Fibroblast of peridontal ligament (primary cell): ENCODE data around the gene GABRA4.

ENCODE experiments used
- DNase-seq: peaks from one replicate; pipeline ENCODE4 v3.0.0-alpha.2; 2010; ENCODE audit errors: extremely low read depth

GABRA4 gene

DNA sequence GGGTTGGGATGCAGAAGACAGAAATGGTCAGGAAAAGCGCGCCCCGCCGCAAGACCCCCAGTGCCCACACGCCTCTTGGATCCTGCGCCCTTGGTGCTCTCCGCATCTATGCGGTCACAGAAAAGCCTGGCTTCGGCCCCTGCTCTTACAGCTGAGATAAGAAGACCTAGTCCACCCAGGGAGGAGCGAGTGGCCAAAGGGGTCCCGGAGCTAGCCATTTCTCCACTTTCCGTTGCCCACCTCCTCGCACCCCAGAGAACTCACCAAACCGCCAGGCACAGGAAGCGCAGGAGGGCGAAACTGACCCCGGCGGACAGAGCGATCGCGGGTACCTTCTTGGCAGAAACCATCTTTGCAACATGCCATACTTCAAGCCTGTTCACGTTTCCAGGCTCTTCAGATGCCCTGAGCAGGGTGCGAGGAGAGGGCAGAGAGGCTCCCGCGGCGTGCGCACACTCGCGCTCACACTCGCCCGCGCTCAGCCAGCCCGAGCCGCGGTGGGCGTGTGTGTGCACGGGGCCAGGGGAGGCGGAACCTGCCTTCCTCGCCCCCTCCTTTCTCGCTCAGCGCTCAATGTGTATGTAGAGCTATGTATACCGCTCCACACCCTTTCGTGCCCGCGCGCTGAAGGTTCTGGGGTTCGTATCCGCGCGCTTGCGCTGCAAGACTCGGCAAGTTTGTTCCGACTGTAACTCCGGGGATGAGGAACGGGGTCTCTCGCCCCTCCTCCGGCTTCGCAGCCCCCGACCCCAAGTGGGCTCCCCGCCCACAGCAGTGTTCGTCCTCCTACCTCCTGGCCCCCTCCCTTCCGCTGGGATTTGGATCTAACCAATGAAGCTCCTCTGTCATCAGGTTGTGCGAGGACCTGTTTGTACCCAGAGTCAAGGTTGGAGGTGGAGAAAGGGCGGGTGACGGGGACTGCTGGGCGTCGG, at the start of gene GABRA4:
GABRA4 (minus strand) TSS at position 507 of the 932 bp plus-strand sequence; CDS start at position 350, 157 bp downstream.
- no peak for DNase-seq

DNA sequence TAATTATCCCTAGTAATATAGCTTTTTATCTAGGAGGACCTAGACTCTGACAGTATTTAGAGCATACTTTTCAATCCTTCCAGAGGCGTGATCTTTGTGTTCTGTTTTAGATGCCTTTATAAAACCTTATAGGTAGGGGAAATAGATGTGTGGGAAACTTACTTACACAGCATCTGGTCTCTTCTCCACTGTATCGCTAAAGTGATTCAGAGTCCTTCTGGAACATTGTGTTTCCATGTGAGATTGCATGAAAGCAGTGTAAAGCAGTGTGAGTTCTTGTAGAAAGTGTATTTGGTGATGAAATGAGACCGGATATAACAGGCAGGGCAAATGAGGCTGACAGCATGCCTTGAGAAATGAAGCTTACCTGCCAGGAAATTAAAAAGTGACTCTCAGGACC, 47.4 kb upstream of the GABRA4 start:
- no peak for DNase-seq

DNA sequence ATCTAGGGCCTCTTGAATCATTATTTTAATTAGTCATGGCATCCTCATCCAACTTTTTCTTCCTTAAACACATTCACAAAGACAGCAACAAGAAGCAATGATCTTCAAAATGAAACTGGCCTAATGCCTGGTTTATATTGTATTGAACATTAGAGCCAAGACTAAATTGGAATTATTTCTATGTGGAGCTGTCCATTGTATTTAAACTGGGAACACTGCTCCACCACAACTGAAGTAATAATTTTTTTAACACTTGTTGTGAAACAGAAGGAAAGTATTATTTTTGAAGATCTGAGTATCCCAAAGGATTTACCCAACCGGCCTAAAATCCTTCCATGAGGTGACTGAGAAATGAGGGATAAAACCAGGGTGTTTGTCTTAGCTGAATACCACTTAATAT, 44.9 kb upstream of the GABRA4 start:
- no peak for DNase-seq

DNA sequence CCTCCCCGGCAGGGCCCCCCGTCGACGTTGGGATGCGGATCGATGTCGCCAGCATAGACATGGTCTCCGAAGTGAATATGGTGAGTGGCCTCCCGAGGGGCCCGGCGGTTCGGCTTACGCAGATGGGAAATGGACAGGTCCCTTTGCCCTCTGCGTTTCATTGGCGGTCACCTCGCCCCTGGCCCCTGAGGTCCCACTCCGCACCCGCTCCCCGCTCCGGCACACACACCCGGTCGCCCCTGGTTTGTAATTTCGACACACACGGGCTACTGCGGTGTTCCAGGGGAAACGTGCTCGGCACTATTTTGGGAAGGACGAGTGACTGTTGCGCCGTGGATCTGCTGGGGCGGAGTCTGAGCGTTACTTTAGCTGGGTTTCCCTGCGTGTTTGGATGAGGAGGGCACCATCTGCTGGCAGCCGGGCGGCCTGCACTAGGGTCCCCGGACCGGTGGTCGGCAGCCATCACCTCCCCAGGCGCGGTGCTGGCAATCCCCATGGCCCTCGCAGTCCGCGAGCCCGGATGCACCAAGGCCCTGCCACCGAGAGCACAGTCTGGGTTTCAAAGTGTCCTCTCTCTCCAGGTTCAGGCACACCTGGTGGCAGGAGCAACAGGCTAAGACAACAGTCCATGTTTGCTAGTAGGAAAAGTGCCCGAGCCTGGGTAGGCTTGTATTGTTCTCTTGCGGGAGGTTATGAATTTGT, 39.2 kb upstream of the GABRA4 start:
- DNase-seq: peak; percentile 50

DNA sequence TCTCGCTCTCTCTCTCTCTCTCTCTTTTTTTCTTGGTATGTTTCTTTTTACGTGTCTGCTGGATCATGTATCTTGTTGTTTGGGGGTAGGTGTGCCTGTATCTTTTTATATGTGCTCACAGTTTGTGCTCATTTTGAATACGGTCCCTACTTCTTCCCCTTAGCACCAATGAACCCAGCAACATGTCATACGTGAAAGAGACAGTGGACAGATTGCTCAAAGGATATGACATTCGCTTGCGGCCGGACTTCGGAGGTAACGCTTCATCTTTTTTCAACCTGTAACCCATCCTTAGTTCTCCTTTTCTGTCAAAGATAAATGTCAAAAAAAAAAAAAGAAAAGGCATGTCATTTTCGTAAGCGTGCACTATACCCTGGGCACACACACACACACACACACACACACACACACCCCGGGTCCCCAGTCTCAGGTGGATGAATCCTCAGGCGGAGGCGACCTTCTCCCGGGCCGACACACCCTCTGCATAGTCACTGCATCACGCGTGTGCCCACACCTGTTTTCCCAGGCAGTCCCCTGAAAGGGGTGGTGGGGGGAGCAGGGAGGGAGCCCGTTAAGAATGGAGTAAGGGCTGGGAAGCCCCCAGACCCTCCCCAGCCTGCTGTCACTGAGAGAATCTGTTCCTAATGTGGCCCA, 38.5 kb upstream of the GABRA4 start:
- DNase-seq: no peak

DNA sequence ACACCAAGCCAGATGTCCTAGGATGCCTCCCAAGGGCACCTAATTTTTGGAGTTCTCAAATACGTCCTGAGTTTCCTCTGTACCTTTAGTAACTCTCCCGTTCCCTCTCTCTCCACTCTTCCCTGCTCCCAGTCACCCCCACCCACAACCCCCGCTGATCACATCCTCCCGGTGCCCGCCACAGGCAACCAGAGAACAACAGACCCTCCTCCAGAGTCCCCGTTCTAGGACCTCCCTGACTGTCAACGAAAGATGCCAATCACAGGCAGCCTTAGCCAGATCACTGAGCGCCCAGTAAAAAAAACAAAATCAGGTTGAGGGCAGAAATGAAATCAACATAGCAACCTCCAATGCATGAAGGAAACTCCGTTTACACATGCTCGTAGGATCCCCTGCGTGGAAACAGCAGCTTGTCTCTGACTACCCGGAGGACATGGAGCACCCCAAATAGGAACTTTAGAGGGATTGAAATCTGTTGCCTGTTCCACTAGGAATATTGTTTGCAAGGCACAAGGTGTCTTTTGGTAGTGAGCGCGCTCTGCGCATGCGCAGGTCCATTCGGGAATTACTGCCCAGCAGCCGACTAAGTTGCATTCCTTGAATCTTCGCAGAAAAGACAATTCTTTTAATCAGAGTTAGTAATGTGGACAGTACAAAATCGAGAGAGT, 37.8 kb upstream of the GABRA4 start, which contains the start of gene GABRB1:
GABRB1 (plus strand) TSS at position 557 of the 668 bp plus-strand sequence.
- DNase-seq: peak; percentile 67

DNA sequence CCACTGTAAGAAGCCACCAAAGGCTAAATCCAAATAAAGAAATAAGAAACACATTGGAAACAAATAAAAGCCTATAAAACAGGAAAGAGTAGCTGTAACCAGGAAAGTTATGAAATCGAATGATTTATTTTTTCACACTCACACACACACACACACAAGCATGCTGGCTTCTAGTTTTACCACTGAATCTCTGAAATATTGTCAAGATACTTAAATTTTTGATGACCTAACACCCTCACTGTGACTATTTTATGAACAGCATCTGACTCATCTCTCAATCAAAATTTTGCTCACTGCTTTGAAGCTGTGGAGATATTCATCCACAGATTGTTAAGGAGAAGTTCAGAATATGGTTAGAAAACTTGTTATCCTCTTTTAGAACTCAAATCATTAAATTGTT, 24.1 kb upstream of the GABRA4 start:
- peak; percentile 16 for DNase-seq

DNA sequence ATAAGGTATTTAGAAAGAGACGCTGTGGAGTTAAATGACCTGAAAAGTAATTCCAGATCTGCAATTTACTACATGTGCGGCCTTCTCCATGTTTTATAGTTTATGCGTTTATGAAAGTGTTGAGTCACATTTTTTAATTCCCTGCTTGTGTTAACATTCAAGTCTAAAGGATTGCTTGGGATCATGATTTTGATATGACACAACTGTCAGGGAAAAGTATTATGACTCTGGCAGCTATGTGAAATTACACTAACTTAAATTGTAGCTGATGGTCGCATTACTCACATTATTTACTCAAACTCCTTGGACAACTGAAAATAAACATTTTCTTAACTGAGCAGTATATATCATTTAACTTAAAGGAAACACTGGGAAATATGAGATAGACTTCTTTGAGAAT, 23.7 kb upstream of the GABRA4 start:
- DNase-seq: peak; percentile 15

DNA sequence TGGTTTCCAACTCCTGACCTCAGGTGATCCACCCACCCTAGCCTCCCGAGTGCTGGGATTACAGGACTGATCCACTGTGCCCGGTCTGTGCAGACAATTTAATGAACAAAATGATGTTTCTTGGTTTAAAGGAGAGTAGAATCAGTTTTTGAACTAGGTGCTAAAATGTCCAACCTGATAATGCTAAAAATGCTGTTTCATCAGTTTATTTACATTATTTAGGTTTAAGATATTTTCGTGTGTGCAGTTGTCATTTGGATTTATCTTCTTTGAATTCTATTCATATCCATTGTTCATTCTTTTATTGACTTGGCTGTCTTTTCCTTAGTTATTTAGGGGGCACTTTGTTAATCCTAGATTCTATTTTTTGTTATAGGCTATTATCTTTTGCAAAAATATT, 20.0 kb upstream of the GABRA4 start:
- DNase-seq: no peak

DNA sequence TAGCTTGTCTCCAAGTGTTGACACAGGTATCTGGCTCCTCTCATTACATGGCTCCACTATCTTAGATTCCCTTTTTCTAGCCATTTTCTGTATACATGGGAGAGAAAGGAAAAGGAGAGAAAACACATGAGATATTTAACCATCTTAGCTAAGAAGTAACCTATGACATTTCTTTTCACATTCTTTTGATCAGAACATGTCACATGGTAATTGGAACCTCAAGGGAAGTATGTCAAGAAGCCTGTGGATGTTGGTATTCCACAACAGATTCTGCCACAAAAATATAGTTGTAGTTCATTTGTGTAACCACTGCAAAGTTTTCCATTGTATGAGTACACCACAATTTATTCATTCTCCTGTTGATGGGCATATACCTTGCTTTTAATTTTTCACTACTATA, 19.3 kb upstream of the GABRA4 start:
- no peak for DNase-seq

DNA sequence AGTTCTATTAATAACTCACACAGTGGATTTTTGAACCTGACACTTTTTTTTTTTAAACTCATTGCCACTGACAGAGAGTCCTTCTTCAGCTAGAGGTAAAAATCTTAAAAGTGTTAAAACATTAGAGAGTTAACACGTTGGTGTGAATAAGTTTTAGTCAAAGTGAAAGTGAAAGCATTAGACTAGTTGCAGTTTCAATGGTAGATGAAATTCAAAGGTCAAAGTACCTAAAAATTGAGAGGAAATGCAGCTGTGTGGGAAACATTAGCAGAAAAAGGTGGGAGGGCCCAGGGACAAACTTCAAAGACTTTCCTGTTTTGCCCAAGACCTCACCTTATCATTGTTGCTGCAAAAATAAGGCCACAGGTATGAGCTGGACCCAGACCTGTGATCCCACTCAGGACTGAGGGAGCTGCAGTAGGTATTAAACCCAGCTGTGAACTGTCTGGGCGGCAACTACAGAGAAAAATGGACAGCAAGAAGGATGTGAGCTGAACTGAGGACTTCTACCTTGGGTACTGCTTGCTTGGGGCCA, 17.6 kb upstream of the GABRA4 start:
- DNase-seq: no peak

DNA sequence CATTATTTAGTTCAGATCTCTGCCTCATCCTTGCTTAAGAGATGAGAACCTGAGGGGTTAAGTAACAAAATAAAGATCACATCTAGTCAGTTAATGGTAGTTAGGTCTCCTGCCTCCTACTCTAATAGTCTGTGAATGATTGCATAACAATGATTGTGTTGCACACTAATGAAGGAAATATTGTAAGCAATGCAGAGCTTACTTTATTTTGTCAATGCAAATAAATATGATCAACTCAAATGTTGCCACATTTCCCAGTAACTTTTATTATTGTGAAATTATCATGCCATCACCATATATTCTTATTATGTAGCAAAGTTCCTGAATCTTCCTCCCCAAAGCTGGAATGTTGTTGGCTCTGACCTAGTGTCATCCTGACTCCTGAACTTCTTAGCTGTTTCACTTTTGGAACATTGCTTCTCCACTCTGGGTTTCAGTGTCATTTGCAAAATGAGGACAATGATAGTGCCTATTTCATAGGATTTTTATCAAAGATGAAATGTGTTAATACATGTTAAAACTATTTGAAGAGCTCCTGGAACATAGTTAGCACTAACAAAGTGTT, 17.0 kb upstream of the GABRA4 start:
- DNase-seq: no peak

DNA sequence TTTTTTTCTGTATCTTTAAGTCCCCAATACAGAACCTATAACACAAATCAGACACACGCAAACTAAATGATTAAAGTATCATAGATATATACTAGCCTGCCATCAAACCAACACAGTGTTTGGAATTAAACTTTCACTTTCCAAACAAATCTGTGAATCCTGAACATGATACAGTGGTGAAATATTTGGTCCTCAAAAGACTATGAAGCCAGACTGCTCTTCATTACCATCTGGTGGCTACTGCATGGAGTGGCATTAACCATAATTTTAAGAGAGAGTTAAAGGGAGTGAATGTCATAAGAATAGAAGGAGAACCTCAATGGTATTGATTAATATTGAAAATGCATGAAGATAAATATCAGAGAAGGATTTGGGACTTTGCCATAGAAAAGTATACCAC, 9.2 kb upstream of the GABRA4 start:
- peak; percentile 73 for DNase-seq

DNA sequence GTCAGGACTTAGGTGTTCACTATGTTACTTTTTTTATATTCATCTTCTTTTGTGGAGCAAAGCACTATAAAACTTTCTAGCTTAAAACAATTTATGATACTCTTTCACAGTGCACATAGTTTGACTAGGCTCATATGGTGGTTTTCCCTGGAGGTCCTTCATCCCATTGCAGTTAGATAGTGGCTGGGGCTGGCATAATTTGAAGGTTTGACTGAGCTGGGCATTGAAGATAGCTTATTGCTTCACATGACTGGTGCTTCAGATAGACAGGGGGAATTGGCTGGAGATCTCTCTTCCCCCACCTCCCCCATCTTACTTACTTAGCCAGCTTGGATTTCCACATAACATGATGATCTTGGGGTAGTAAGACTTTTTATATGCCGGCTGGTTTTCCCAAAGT, 7.0 kb upstream of the GABRA4 start:
- no peak for DNase-seq

DNA sequence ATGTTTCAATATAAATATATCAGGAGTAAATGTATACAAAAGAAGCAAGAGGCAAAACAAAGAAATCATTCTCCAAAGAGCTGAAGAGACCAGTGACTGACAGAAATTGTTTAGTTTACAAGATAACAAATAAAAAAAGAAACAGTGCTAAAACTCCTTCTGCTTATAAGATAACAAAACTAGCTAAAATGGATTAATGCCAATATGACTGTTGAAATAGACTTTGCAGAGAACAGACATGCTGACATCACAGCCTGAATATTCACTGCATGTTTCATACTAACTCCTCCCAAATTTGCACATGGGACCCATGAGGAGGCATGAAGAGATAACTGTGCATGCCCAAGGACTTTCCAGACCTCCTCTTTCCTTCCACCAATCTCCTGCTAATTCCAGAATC, 6.2 kb upstream of the GABRA4 start:
- DNase-seq: peak; percentile 53

DNA sequence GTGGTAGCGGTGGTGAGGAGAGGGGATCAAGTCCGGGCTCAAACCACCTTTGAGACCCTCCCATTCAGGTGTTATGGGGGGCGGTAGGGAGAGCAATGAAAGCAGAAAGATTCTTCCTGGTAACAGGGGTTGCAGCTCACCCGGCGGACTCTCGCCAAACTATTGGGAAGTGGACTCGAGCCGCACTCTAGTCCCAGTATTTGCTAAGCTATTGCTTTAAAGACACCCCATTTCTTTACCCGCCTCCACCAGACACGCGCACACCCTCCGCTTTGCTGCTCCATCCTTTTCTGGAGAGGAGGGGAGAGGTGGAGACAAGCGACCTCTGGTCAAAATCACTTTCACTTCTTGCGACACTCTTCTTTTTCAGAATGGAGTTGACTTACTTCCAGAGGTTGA, 625 bp upstream of the GABRA4 start:
- no peak for DNase-seq

DNA sequence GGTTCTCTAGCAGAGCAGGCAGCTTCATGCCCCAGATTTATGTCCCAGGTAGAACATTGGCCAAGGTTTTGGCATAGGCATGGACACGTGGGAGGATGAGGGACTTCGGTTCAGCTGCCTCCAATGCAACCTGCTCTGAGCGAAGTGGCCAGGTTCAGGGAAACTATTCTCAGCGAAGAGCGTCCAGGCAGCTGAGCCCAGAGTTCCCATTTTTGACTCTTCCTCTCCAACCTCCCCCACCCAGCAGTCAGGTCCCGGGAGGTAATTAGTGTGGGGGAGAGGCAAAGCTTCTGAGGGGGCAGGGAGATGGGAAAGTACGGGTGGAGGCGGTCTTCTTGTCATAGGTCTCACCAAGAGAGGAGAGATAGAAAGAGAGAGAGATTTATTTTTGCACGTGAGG, 1.0 kb downstream of the GABRA4 start:
- DNase-seq: no peak

DNA sequence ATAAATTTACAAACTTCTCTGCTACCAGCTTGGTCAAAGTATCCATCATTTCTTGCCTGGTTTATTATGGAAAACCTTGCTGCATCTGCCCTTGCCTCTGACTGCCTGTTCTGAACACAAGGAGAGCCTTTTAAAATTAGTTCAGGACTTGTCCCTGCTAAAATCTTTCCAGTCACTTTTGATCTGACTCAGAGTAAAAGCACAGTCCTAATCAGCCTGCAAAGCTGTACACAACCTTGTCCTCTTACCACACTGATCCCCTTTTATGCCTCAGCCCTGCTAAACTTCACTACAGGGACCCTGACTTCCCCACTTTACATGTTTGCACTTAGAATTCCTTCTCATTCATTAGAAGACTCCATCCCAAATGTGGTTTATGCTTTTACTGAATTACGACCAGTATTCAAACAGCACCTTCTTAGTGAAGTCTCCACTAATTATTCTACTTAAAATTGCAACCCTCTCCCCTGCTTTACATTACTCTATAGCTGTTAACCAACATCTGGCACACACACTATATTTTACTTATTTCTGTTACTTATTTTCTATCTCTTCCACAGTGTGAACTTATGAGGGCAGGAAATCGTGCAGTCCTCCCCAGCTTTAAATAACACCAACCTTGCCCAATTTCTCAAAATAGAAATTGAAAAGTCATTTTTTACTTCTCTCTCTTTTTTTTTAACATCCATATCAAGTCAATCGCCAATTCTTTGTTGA, 6.3 kb downstream of the GABRA4 start:
- DNase-seq: no peak

DNA sequence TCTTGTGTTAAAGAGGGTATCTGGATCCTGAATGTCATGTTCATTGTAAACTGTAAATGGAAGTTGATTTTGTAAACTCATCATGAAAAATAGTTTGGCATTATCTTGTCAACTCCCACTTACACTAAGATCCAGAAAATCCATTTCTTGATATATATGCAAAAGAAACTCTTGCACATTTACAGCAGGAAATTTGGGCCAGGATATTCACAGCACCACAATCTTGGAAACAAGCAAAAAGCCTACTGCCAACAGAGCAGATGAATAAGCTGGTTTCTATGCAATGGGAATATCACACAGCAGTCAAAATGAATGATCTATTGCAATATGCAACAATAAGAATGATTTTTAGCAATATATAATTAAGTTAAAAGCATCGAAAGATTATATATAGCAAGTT, 8.6 kb downstream of the GABRA4 start:
- no peak for DNase-seq

DNA sequence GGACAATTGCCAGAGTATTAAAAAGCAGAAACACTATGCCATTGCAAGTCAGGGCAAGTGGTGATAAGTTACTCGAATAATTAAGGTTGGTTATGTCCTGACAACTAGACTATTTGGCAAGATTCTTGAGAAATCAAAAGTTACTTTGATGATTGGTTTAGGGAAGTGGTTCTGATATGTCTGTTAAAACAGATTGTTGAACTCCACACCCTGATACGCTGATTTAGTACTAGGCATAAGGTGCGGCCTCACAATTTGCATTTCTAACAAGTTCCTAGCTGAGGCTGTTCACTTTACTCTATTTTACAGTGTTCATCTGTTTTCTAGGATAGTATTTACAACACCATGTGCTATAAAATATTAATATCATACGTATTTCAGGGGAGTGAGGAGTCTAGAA, 12.5 kb downstream of the GABRA4 start:
- DNase-seq: no peak

DNA sequence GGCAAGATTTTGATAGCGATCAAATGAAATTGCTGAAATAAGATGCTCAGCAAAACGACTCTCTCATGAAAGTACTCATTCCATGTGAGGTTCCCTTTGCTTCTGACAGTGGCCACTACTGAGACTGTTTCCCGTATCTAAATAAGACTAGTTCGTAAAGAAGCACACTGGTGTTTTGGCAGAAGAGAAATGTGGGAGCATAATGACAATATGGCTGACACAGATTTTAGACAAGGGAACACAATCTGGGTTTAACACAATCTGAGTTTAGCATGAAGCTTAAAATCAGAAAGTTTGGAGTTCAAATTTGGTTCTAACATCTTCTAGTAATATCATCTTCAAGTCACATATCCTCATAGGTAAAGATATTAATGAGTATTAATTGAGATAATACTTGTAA, 13.7 kb downstream of the GABRA4 start:
- DNase-seq: no peak
